HG02885 (cell line): ENCODE data around the gene NDNF.

Source experiments
- ATAC-seq: cut with Tn5 transposase; IDR thresholded peaks from one replicate; pipeline ENCODE4 v1.9.1; 2021; ENCODE audit warnings: mild to moderate bottlenecking; ENCODE audit not compliant: unreplicated experiment, poor library complexity

The NDNF gene

DNA sequence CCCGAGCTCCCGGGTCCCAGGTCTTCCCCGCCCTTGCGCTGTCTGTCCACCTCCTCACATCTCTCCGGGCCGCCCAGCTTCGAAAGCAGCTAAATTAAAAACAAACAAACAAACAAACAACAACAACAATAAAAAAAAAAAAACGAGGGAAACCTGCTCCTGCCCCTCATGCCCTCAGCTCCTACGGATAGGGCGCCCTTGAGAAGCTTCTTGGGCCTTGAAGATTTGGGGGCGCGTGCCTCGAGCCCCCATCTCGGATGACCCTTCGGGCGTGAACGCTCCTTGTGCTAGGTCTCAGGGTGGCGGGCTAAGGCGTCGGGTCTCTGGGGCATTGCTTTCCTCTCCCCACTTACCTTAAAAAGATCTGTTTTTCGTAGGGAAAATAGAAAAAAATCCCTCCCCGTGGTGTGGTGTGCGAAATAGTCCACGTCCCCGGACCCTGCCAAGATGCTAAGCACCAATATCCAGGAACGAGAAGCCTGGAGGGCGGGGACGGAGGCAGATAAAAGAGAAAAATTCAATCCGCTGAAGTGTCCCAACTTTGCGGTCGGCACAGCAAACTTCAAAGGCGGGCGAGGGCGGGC, 603 bp downstream of the NDNF start:
- ATAC-seq: no peak

DNA sequence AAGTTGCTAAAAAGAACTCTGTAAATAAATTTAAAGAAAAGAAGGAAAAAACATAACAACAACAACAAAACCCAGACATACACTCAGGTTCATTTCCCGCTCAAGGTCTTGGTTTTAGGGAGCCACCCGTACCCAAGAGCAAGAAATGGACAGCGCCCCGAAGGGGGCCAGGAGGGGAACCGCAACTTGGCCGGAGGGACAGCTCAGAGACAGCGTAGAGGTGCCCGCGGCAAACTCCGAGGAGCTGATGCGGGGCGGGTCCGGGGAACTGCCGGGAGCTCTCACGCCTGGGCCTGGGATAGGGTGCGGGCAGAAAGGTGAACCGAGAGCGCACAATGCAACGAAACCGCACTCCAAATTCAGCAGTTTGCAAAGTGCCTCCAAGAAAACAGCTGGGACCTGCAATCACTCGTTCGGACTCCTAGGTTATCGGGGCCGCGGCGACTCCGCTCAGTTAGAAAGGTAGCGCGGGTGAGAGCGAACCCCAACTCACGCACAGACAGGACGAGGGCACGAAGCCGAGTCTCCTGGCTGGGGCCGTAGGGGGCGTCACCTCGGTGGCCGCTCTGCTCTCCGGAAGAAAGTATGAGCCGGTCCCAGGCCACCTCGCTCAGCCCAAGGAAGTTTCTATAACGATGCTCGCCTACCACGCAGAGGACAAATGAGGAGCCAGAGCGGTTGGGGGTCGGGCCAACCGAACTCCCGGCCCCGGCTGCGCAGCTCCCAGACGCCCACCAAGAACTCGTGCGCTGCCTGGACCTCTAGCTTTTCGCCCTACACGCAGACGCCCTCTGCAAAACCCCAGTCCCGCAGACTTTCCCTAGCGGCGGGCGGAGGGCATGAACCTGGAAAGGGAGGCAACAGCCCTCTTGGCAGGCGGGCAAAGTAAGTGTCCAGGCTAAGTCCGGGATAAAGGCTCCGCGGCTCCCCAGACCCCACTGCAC, 1.4 kb downstream of the NDNF start:
- no peak for ATAC-seq

DNA sequence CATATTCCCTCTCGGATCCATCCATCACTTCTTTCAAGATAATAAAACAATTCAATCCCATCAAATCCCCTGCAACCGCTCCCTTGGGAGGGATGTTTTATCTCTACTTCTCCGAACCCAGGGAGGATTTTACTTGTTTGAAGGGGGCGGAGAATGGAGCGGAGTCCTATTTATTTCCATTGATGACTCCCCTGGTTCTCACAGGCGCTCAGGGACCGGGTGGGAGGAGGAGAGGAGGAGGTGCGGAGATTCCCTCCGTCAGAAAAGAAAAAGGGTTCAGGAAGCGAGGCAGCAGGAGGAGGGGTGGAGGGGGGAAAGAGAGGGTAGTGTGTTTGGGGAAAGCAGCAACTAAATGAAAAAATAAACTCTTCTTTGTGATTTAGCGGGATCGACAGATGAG, 2.1 kb downstream of the NDNF start:
- no peak for ATAC-seq

DNA sequence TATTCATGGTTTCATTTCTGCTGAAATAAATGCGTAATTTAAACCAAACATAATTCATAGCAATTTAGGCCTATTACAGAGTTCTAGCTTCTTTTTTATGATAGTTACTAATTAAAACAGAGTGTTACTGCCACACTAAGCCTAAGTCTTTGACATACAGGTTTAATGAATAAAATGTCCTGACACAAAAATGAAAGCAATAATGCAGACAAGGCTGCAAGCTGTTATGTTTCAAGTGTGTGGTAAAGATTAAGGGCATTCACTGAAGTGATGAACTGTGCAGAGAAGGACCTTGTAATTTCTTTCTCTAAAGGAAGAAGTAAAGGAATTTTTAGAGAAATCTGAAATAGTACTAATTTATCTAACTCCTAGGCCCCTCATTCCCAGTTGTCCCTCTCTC, 2.9 kb downstream of the NDNF start:
- no peak for ATAC-seq

- ATAC-seq: no peak
Measured at GRCh38 chr4:121064482-121064881, 7.9 kb downstream of the NDNF start.

DNA sequence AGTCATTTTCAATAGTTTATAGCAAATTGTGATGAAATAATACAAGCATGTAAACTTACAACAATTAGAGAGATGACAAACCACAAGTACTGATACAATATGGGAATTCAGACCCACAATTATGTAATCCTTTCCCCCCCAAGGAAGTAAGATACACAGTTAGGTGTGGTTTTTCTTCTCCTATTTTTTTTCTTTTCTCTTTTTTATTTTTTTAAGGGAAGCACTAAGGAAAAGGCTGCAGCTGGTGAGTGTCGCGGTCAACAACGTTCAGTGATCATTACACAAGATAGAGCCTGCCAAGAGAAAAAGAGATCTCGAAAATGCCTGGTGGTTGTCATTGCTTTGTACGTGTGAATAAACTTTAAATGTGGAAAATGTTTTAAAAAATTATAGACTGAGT, 9.8 kb downstream of the NDNF start:
- ATAC-seq: no peak

GRCh38 chr4:121061861-121062260, 10.5 kb downstream of the NDNF start:
- no peak for ATAC-seq

- ATAC-seq: no peak
Measured at GRCh38 chr4:121061215-121061614, 11.1 kb downstream of the NDNF start.

GRCh38 chr4:121057466-121057922, 14.8 kb downstream of the NDNF start:
- ATAC-seq: no peak

DNA sequence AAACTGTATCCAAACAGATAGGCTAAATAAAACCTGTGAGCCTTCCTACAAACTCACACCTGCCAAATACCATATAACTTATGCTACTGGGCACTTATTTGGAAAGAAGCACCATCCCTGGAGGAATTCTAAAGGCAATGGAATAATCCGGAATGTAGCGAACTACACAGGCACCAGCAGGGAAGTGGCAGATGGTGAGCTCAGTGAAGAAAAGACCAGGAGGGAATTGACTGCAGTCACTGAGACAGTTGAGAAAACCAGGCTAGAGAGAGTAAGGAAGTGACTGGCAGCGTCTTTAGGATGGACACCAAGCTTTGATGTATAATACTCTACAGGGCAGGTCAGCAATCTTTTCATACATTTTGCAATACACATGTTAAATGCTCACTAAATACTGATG, 16.3 kb downstream of the NDNF start:
- no peak for ATAC-seq

DNA sequence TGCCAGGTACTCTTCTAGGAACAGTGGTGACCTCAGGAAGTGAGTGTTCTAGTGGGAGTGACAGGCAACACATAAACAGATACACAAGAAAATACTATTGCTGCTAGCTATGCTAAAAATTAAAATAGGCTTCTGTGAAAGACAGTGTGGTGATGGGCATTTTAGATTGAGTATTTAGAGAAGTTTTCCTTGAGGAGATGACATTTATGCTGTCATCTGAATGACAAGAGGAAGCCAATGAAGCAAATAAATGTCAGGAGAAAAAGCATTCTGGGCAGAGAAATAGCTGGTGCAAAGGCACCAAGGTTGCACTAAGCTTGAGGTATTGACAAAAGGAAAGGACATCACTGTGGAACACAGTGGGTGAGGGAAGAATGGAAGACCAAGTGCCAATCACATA, 18.0 kb downstream of the NDNF start:
- ATAC-seq: no peak

DNA sequence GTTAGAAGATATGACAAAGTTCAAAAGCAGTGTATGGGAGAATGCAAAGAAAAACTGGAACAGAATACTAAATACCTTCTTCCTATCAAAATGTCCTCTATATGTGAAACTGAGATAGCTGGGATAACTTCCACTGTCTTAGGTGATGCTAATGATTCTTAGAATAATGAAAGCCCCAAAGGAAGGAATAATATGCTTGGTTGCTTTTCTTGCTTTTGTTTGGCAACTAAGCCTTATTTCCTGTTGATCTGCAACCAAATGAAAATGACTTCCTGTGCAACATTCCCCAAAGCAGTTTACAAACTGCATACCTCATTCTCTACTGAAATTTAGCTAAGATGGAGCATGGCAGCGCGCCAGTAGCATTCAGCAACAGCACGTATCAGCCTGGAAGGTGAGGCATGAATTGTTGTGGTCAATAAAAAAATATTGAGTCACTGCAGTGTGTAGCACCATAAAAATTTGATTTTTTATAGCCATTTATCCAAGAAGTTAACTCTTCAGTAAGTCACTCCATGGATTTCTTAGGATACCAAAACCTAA, 18.7 kb downstream of the NDNF start:
- no peak for ATAC-seq

- no peak for ATAC-seq
Measured at GRCh38 chr4:121050300-121050699, 22.0 kb downstream of the NDNF start.

- no peak for ATAC-seq
Measured at GRCh38 chr4:121049072-121049599, 23.2 kb downstream of the NDNF start.

DNA sequence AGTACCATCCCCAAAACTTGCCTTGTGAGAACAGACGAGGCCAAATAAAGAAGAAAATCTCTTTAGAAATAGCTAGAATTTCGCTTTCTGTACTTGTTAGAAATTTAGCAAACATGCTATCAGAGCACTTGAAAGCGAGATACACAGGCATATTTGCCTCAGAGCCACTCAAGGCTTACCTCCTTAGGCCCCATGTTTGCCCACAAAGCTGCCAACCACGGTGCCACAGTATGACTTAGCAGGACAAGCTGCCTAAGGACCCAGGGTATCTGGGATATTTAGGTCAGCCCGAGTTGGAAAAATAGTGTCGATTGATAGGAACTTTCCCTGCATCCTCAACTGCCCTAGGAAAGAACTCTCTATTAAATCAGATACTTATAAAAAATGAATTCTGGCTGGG, 24.2 kb downstream of the NDNF start:
- ATAC-seq: no peak

DNA sequence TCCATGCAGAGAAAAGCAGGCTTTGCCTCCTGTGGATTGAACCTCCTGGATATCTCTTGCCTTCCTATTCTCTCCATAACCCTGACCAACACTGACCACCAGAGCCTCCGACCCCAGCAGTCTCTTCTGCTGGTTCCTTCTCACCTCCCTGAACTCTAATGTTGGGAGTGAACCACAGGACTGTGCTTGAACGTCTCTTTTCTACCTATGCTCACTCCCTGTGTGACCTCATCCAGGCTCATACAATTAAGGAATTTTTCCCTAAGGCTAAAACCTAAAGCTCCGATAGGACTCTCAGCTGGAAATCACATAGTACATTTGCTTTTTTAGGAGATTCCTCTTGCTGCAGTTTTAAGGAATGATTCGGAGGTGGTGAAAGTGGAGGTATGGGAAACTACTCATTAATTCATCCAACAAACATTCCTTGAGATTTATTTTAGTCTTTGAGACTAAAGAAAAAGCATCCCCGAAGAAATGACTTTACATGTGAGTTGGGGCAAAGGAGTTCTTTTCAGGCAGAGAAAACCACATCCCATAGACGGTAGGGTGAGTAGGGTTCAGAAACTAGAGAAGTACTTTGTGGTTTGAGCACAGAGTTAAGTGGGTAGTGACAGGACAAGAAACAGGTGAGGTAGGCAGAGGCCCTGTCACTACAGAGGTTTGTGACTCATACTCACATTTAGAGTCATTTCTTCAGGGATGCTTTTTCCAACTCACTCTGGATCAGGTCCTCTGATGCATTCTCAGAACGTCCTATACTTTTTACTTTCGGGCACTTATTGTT, 30.8 kb downstream of the NDNF start:
- ATAC-seq: peak; percentile 97

GRCh38 chr4:121034017-121034416, 38.3 kb downstream of the NDNF start:
- no peak for ATAC-seq

- ATAC-seq: no peak
Measured at GRCh38 chr4:121030711-121031110, 41.6 kb downstream of the NDNF start.

- ATAC-seq: no peak
Measured at GRCh38 chr4:121030131-121030530, 42.2 kb downstream of the NDNF start.

DNA sequence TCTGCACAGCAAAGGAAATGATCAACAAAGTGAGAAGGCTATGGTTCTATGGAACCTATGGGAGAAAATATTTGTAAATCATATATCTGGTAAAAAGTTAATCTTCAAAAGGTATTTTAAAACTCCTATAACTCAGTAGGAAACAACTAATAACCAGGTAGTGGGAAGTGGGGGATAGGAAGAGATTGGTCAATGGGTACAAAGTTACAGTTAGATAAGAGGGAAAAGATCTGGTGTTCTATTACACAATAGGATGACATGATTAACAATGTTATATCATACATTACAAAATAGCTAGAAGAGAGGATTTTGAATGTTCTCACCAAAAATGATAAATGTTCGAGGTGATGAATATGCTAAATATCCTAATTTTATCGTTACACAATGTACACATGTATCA, 46.3 kb downstream of the NDNF start:
- no peak for ATAC-seq

DNA sequence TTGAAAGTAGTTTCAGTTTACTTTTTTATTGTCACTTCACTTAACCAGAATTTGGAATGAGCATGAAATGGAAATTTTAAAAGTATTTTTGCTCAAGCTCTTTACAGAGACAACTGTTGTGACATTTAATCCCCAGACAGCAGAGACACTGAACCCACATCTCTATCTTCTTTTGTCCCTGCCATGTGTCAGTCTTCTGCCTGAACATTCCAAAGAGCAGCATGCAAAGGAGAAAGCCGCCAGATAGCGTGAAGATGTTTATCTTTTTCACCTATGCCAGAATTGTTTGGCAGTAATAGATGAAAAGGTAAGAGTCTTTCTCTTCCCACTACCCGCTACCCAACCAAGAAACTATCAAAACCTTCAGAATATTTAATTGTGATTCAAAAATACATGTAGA, 46.8 kb downstream of the NDNF start:
- no peak for ATAC-seq
